ENCODE data around the gene OR52J3.
A peak's percentile ranks its signal among the peaks of the same experiment; 100 is the strongest.
"Not testable (repeated sequence)": the region's sequence is repeated elsewhere in the genome, so short reads cannot be mapped to it uniquely, and the experiment has no call there.

The OR52J3 gene

GRCh38 chr11:5046226-5046625 is at the start of gene OR52J3:
TSS of gene OR52J3 (plus strand) at chr11:5046526. CDS start at chr11:5046526, 0 bp downstream.
- peaks cover 2% of the 10 kb centered on the region for H3K9me3 Mint-ChIP-seq
- H3K4me1 Mint-ChIP-seq = no peaks in the 10 kb centered on the region
- no peaks in the 10 kb centered on the region for H3K36me3 Mint-ChIP-seq
- H3K27me3 Mint-ChIP-seq = no peaks in the 10 kb centered on the region
- no peak within 1 kb of the TSS for H3K4me3 Mint-ChIP-seq
- CTCF ChIA-PET = no interaction called here
- H3K27ac Mint-ChIP-seq = no peak within 1 kb of the TSS
- DNase-seq = no peak

- no peaks in the 10 kb centered on the region for H3K36me3 Mint-ChIP-seq
- no peaks in the 10 kb centered on the region for H3K27me3 Mint-ChIP-seq
- peak; percentile 48 for DNase-seq
- H3K4me1 Mint-ChIP-seq = no peaks in the 10 kb centered on the region
- H3K9me3 Mint-ChIP-seq = no peaks in the 10 kb centered on the region
- H3K27ac Mint-ChIP-seq = no peak overlapping the region
- CTCF ChIA-PET = interaction anchor here (0.8 to 0.9 kb wide), 2 partner anchors 367 to 378 kb away, joined by 3 read pairs; partner anchors contain the start of gene OR51D1
- H3K4me3 Mint-ChIP-seq = no peak overlapping the region
These were observed 41.7 kb upstream of the OR52J3 start for GRCh38 chr11:5004424-5005274.

- CTCF ChIA-PET = interaction anchor here (0.8 kb wide), 1 partner anchor 370 kb away, joined by 3 read pairs; the partner anchor contains the start of gene OR51D1
These were observed 38.8 kb upstream of the OR52J3 start for GRCh38 chr11:5007561-5007960.

GRCh38 chr11:5011254-5011653 is 35.1 kb upstream of the OR52J3 start:
- no peaks in the 10 kb centered on the region for H3K36me3 Mint-ChIP-seq
- H3K27me3 Mint-ChIP-seq = no peaks in the 10 kb centered on the region
- CTCF ChIA-PET = no interaction called here
- no peaks in the 10 kb centered on the region for H3K9me3 Mint-ChIP-seq
- no peak overlapping the region for H3K4me3 Mint-ChIP-seq
- DNase-seq = no peak
- no peaks in the 10 kb centered on the region for H3K4me1 Mint-ChIP-seq
- no peak overlapping the region for H3K27ac Mint-ChIP-seq

More at GRCh38 chr11:5007561-5007960, 38.8 kb upstream of the OR52J3 start:
- Mint-ChIP-seq H3K27ac (no peak overlapping the region), H3K9me3 (no peaks in the 10 kb centered on the region), H3K4me3 (no peak overlapping the region), H3K36me3 (no peaks in the 10 kb centered on the region), H3K4me1 (no peaks in the 10 kb centered on the region), H3K27me3 (no peaks in the 10 kb centered on the region)
- no peak for DNase-seq

GRCh38 chr11:5013012-5013411 is 33.3 kb upstream of the OR52J3 start:
- CTCF ChIA-PET = no interaction called here
- Mint-ChIP-seq H3K4me1 (no peaks in the 10 kb centered on the region), H3K27me3 (no peaks in the 10 kb centered on the region), H3K4me3 (no peak overlapping the region), H3K27ac (no peak overlapping the region), H3K36me3 (no peaks in the 10 kb centered on the region), H3K9me3 (no peaks in the 10 kb centered on the region)
- DNase-seq = no peak

GRCh38 chr11:5021996-5022395 is 24.3 kb upstream of the OR52J3 start:
- Mint-ChIP-seq H3K27me3 (no peaks in the 10 kb centered on the region), H3K9me3 (peaks cover 13% of the 10 kb centered on the region), H3K27ac (no peak overlapping the region), H3K36me3 (no peaks in the 10 kb centered on the region), H3K4me3 (no peak overlapping the region), H3K4me1 (no peaks in the 10 kb centered on the region)
- CTCF ChIA-PET = no interaction called here
- DNase-seq = no peak

GRCh38 chr11:5036669-5037068 is 9.7 kb upstream of the OR52J3 start:
- H3K36me3 Mint-ChIP-seq = no peaks in the 10 kb centered on the region
- DNase-seq = no peak
- no peaks in the 10 kb centered on the region for H3K4me1 Mint-ChIP-seq
- no peaks in the 10 kb centered on the region for H3K27me3 Mint-ChIP-seq
- H3K9me3 Mint-ChIP-seq = no peaks in the 10 kb centered on the region
- CTCF ChIA-PET = no interaction called here
- H3K27ac Mint-ChIP-seq = no peak overlapping the region
- no peak overlapping the region for H3K4me3 Mint-ChIP-seq

GRCh38 chr11:5037926-5038325 is 8.4 kb upstream of the OR52J3 start:
- H3K27ac Mint-ChIP-seq = no peak overlapping the region
- no peaks in the 10 kb centered on the region for H3K27me3 Mint-ChIP-seq

GRCh38 chr11:5038341-5038740 is 8.0 kb upstream of the OR52J3 start:
- CTCF ChIA-PET = no interaction called here
- DNase-seq = no peak
- H3K27ac Mint-ChIP-seq = no peak overlapping the region
- H3K36me3 Mint-ChIP-seq = no peaks in the 10 kb centered on the region
- H3K27me3 Mint-ChIP-seq = no peaks in the 10 kb centered on the region
- no peak overlapping the region for H3K4me3 Mint-ChIP-seq
- H3K4me1 Mint-ChIP-seq = no peaks in the 10 kb centered on the region
- H3K9me3 Mint-ChIP-seq = peaks cover 2% of the 10 kb centered on the region

More at GRCh38 chr11:5037926-5038325, 8.4 kb upstream of the OR52J3 start:
- H3K4me1 Mint-ChIP-seq = no peaks in the 10 kb centered on the region
- DNase-seq = no peak
- H3K9me3 Mint-ChIP-seq = peaks cover 2% of the 10 kb centered on the region
- H3K36me3 Mint-ChIP-seq = no peaks in the 10 kb centered on the region
- H3K4me3 Mint-ChIP-seq = no peak overlapping the region
- CTCF ChIA-PET = no interaction called here

GRCh38 chr11:5040876-5041275 is 5.5 kb upstream of the OR52J3 start:
- no peak for DNase-seq
- H3K4me3 Mint-ChIP-seq = no peak overlapping the region
- H3K9me3 Mint-ChIP-seq = peaks cover 2% of the 10 kb centered on the region
- no peaks in the 10 kb centered on the region for H3K27me3 Mint-ChIP-seq
- H3K27ac Mint-ChIP-seq = no peak overlapping the region
- H3K4me1 Mint-ChIP-seq = no peaks in the 10 kb centered on the region
- CTCF ChIA-PET = no interaction called here
- no peaks in the 10 kb centered on the region for H3K36me3 Mint-ChIP-seq

- CTCF ChIA-PET = no interaction called here
- Mint-ChIP-seq H3K9me3 (peaks cover 2% of the 10 kb centered on the region), H3K4me1 (no peaks in the 10 kb centered on the region), H3K27me3 (no peaks in the 10 kb centered on the region), H3K36me3 (no peaks in the 10 kb centered on the region), H3K4me3 (no peak overlapping the region), H3K27ac (no peak overlapping the region)
- no peak for DNase-seq
These were observed 4.2 kb upstream of the OR52J3 start for GRCh38 chr11:5042091-5042490.

- H3K4me1 Mint-ChIP-seq = no peaks in the 10 kb centered on the region
These were observed 2.9 kb upstream of the OR52J3 start for GRCh38 chr11:5043380-5043779.

GRCh38 chr11:5046754-5047330 is 516 bp downstream of the OR52J3 start:
- peaks cover 2% of the 10 kb centered on the region for H3K9me3 Mint-ChIP-seq
- H3K27ac Mint-ChIP-seq = no peak overlapping the region
- H3K27me3 Mint-ChIP-seq = no peaks in the 10 kb centered on the region
- no peak overlapping the region for H3K4me3 Mint-ChIP-seq
- DNase-seq = no peak
- no peaks in the 10 kb centered on the region for H3K4me1 Mint-ChIP-seq
- CTCF ChIA-PET = no interaction called here
- no peaks in the 10 kb centered on the region for H3K36me3 Mint-ChIP-seq

More at GRCh38 chr11:5043380-5043779, 2.9 kb upstream of the OR52J3 start:
- DNase-seq = no peak
- no peak overlapping the region for H3K27ac Mint-ChIP-seq
- H3K9me3 Mint-ChIP-seq = peaks cover 2% of the 10 kb centered on the region
- H3K4me3 Mint-ChIP-seq = no peak overlapping the region
- H3K27me3 Mint-ChIP-seq = no peaks in the 10 kb centered on the region
- H3K36me3 Mint-ChIP-seq = no peaks in the 10 kb centered on the region
- CTCF ChIA-PET = no interaction called here

- H3K27me3 Mint-ChIP-seq, H3K4me1 Mint-ChIP-seq: not testable (repeated sequence)
These were observed 12.4 kb downstream of the OR52J3 start for GRCh38 chr11:5058679-5059078.

GRCh38 chr11:5059391-5059790 is 13.1 kb downstream of the OR52J3 start, which contains the start of gene OR52E2:
TSS of gene OR52E2 (minus strand) at chr11:5059627. CDS start at chr11:5059627, 0 bp downstream.
- H3K27me3 Mint-ChIP-seq = no peaks in the 10 kb centered on the region
- CTCF ChIA-PET = no interaction called here
- no peak within 1 kb of the TSS for H3K27ac Mint-ChIP-seq
- H3K4me1 Mint-ChIP-seq = no peaks in the 10 kb centered on the region
- peaks cover 2% of the 10 kb centered on the region for H3K9me3 Mint-ChIP-seq
- H3K4me3 Mint-ChIP-seq = no peak within 1 kb of the TSS
- H3K36me3 Mint-ChIP-seq = no peaks in the 10 kb centered on the region
- DNase-seq = no peak

More at GRCh38 chr11:5058679-5059078, 12.4 kb downstream of the OR52J3 start:
- H3K27ac Mint-ChIP-seq, H3K4me3 Mint-ChIP-seq, CTCF ChIA-PET, DNase-seq, H3K9me3 Mint-ChIP-seq, H3K36me3 Mint-ChIP-seq: not testable (repeated sequence)

Measured in activated naive CD4-positive, alpha-beta T cell treated with anti-CD3 and anti-CD28 coated beads, Interleukin-2, amount 10 ng/mL, durations not matched to agents 7 days and 5 days (primary cell).